Nephron progenitor cell (in vitro differentiated cells): Measurements from ENCODE around the gene TRMT61A.

ENCODE experiments used
- DNase-seq: peaks from one replicate; pipeline ENCODE4 v3.0.0; 2021
- H3K27ac Mint-ChIP-seq: 2 replicates; pipeline ENCODE4 v1.8.0; 2021; ENCODE audit warnings: mild to moderate bottlenecking, moderate library complexity, mixed read lengths
- H3K27me3 Mint-ChIP-seq: 2 replicates; pipeline ENCODE4 v1.8.0; 2021; ENCODE audit warnings: mild to moderate bottlenecking, low read depth, mixed read lengths; ENCODE audit not compliant: poor library complexity
- H3K36me3 Mint-ChIP-seq: 2 replicates; pipeline ENCODE4 v1.8.0; 2021; ENCODE audit warnings: low read depth, mixed read lengths
- H3K4me1 Mint-ChIP-seq: 2 replicates; pipeline ENCODE4 v1.8.0; 2021; ENCODE audit warnings: mixed read lengths
- H3K4me3 Mint-ChIP-seq: 2 replicates; pipeline ENCODE4 v1.8.0; 2021; ENCODE audit warnings: mild to moderate bottlenecking, moderate library complexity, mixed read lengths
- H3K9me3 Mint-ChIP-seq: 2 replicates; pipeline ENCODE4 v1.8.0; 2021; ENCODE audit warnings: mild to moderate bottlenecking, moderate library complexity, mixed read lengths
- CTCF ChIP-seq: fragments of 200-600 bp; sonication (generic); IDR thresholded peaks from 2 replicates; pipeline ENCODE4 v1.5.0; 2021; ENCODE audit warnings: antibody characterized with exemption

TRMT61A gene

GRCh38 chr14:103548463-103549351, 19.7 kb downstream of the TRMT61A start:
- TF ChIP-seq CTCF, result no peak
- H3K4me3 Mint-ChIP-seq, result no peak overlapping the region
- no peak for DNase-seq
- no peaks in the 10 kb centered on the region for H3K9me3 Mint-ChIP-seq
- H3K36me3 Mint-ChIP-seq, result no peaks in the 10 kb centered on the region
- H3K27me3 Mint-ChIP-seq, result peaks cover 3% of the 10 kb centered on the region
- peaks cover 22% of the 10 kb centered on the region for H3K4me1 Mint-ChIP-seq
- no peak overlapping the region for H3K27ac Mint-ChIP-seq

- no peak for DNase-seq
- no peaks in the 10 kb centered on the region for H3K36me3 Mint-ChIP-seq
- no peak for TF ChIP-seq CTCF
- H3K4me1 Mint-ChIP-seq, result peaks cover 22% of the 10 kb centered on the region
- no peak overlapping the region for H3K27ac Mint-ChIP-seq
- no peak overlapping the region for H3K4me3 Mint-ChIP-seq
- no peaks in the 10 kb centered on the region for H3K9me3 Mint-ChIP-seq
- peaks cover 3% of the 10 kb centered on the region for H3K27me3 Mint-ChIP-seq
These were observed 20.6 kb downstream of the TRMT61A start for GRCh38 chr14:103549361-103550311.

DNA sequence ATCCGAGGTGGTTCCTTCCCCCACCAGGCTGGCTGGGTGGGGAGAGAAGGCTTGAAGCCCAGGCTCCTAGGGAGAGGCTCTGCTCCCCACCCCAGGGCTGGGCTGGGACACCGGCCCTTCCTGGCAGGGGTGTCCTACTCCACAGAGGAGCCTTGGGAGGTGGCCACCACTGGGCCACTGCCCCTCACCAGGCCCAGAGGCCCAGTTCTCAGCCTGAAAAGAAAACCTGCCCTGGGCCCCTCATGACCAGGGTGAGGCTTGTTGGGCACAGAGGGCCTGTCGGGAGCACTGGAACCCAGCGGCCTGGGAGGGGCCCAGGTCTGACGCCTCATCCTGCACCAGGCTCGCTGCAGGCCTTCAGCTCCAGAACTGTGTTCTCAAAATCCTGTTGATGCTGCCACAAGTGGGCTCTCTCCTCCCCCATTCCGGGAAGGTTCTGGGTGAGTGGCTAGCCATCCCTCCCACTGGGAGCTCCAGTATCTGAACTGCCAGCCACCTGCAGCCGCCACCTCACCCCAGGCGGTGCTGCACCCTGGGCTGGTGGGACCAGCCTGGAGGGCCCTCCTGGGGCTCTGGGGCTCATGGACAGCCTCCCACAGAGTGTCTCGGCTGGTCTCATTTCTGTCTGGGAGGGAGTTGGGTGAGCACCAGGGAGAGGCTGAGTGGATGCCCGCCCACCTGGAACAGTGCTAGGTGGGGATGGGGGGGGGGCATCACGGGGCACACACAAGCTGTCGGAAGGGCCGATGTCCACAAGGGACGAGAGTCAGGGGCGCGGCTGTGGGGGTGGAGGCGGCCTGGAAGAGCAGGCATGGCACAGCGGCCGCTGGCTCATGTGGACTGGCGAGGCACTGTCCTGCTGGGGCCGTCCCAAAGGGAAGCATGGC, 21.7 kb downstream of the TRMT61A start:
- Mint-ChIP-seq H3K9me3 (no peaks in the 10 kb centered on the region), H3K27ac (no peak overlapping the region)

GRCh38 chr14:103551338-103551762, 22.4 kb downstream of the TRMT61A start:
- H3K27me3 Mint-ChIP-seq, result peaks cover 3% of the 10 kb centered on the region
- H3K4me3 Mint-ChIP-seq, result peak overlapping the region; percentile 54
- TF ChIP-seq CTCF, result no peak
- no peak for DNase-seq
- no peaks in the 10 kb centered on the region for H3K9me3 Mint-ChIP-seq
- peak overlapping the region; percentile 96 for H3K27ac Mint-ChIP-seq
- H3K36me3 Mint-ChIP-seq, result no peaks in the 10 kb centered on the region
- peaks cover 22% of the 10 kb centered on the region for H3K4me1 Mint-ChIP-seq

More for the DNA sequence above, 21.7 kb downstream of the TRMT61A start:
- TF ChIP-seq CTCF, result no peak
- DNase-seq, result no peak
- Mint-ChIP-seq H3K4me1 (peaks cover 22% of the 10 kb centered on the region), H3K4me3 (no peak overlapping the region), H3K27me3 (peaks cover 3% of the 10 kb centered on the region), H3K36me3 (no peaks in the 10 kb centered on the region)

GRCh38 chr14:103552011-103552845, 23.2 kb downstream of the TRMT61A start:
- Mint-ChIP-seq H3K36me3 (no peaks in the 10 kb centered on the region), H3K4me3 (no peak overlapping the region), H3K27ac (peak overlapping the region; percentile 96), H3K4me1 (peaks cover 24% of the 10 kb centered on the region), H3K9me3 (no peaks in the 10 kb centered on the region), H3K27me3 (peaks cover 3% of the 10 kb centered on the region)
- no peak for TF ChIP-seq CTCF
- no peak for DNase-seq
